HG02981 (cell line): ENCODE measurements around the gene FOXD4L5.
"Not testable (repeated sequence)": the region's sequence is repeated elsewhere in the genome, so short reads cannot be mapped to it uniquely, and the experiment has no call there.

Experiments
- ATAC-seq: cut with Tn5 transposase; IDR thresholded peaks from one replicate; pipeline ENCODE4 v1.9.1; 2021; ENCODE audit warnings: mild to moderate bottlenecking, moderate library complexity; ENCODE audit not compliant: unreplicated experiment

FOXD4L5 gene

DNA sequence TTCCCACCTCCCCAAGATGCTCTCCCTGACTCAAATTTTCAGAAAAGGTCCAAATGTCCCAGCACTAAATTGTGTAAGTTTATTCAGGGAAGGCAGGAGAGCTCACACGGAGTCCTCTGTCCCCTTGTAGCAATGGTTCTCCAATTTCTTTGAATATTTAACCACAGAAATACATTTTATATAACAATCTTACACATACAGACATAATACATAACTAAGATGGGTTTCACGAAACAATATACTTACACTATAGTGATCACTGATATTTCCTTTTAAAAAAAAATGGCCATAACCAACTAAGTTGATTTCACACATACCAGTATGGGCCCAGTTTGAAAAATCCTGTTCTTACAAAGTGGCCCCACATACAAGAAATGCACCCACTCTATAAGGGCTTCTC is at the start of gene FOXD4L5:
FOXD4L5 (minus strand) TSS at position 101 of the 400 bp plus-strand sequence. CDS start 832 bp downstream, outside the sequence.
- ATAC-seq, result not testable (repeated sequence)

DNA sequence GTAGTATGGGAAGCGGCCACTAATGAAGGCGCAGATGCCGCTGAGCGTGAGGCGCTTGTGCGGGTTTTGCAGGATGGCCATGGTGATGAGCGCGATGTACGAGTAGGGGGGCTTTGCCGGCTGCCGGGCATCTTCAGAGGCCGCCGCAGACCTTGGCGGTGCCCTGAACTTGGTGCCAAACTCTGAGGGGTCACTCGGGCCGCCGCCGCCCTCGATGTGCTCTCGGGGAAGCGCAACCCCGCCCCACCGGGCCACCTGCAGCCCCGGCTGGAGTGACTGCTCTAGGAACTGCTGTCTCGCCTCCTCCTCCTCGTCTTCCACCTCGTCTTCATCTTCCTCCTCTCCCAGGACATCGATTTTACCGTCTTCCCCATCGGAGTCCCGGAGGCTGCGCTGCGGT is 1.1 kb downstream of the FOXD4L5 start:
- not testable (repeated sequence) for ATAC-seq

DNA sequence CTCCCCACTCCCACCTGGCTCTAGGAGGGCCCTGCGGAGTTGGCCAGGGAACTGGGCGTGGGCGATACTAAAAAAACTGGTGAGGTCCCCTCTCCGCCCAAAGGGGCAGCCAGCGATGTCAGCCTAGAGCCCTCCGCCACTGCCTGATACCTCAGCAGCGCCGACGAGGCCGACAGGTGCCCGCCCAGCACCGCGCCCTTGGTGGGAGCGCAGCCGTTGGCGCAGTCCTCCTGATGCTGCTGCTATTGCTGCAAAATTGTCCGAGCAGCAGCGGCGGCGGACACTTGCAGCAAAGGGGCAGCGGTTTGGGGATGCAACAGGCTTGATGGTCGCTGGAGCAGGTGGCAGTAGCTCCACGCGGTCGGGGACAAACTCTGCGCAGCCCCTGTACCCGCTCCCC is 2.0 kb downstream of the FOXD4L5 start:
- ATAC-seq, result not testable (repeated sequence)
